HG03354 (cell line): ENCODE measurements around the gene DNAJC22.
"Not testable (repeated sequence)": the region's sequence is repeated elsewhere in the genome, so short reads cannot be mapped to it uniquely, and the experiment has no call there.

Experiments used
- ATAC-seq: cut with Tn5 transposase; IDR thresholded peaks from one replicate; pipeline ENCODE4 v1.9.1; 2021; ENCODE audit warnings: mild to moderate bottlenecking; ENCODE audit not compliant: unreplicated experiment, poor library complexity, severe bottlenecking

Gene DNAJC22

GRCh38 chr12:49346659-49347310 is at the start of gene DNAJC22:
TSS of gene DNAJC22 (plus strand) at chr12:49346888. CDS start at chr12:49348873, 1,985 bp downstream.
- no peak for ATAC-seq

GRCh38 chr12:49297695-49298060 is 49.0 kb upstream of the DNAJC22 start:
- ATAC-seq: no peak

- ATAC-seq: no peak
Measured at GRCh38 chr12:49298160-49298559, 48.5 kb upstream of the DNAJC22 start.

- ATAC-seq: no peak
Measured at GRCh38 chr12:49301760-49302159, 44.9 kb upstream of the DNAJC22 start.

- no peak for ATAC-seq
Measured at GRCh38 chr12:49304161-49304560, 42.5 kb upstream of the DNAJC22 start.

- no peak for ATAC-seq
Measured at GRCh38 chr12:49305762-49306510, 40.8 kb upstream of the DNAJC22 start.

- ATAC-seq: no peak
Measured at GRCh38 chr12:49309386-49309785, 37.3 kb upstream of the DNAJC22 start.

GRCh38 chr12:49310451-49311000 is 36.2 kb upstream of the DNAJC22 start:
- not testable (repeated sequence) for ATAC-seq

- ATAC-seq: no peak
Measured at GRCh38 chr12:49314811-49315210, 31.9 kb upstream of the DNAJC22 start.

- not testable (repeated sequence) for ATAC-seq
Measured at GRCh38 chr12:49317118-49317517, 29.6 kb upstream of the DNAJC22 start.

- not testable (repeated sequence) for ATAC-seq
Measured at GRCh38 chr12:49320411-49321103, 26.1 kb upstream of the DNAJC22 start.

GRCh38 chr12:49322367-49322707 is 24.4 kb upstream of the DNAJC22 start:
- no peak for ATAC-seq

- peak; percentile 99 for ATAC-seq
Measured at GRCh38 chr12:49322708-49323523, 23.8 kb upstream of the DNAJC22 start, which contains the start of gene TROAP. TSS of gene TROAP (plus strand) at chr12:49323255. CDS start at chr12:49323609, 354 bp downstream.

- ATAC-seq: no peak
Measured at GRCh38 chr12:49323524-49324097, 23.1 kb upstream of the DNAJC22 start.

GRCh38 chr12:49325606-49326005 is 21.1 kb upstream of the DNAJC22 start:
- no peak for ATAC-seq

GRCh38 chr12:49327368-49327767 is 19.3 kb upstream of the DNAJC22 start:
- ATAC-seq: no peak

- ATAC-seq: no peak
Measured at GRCh38 chr12:49327887-49328286, 18.8 kb upstream of the DNAJC22 start.

- no peak for ATAC-seq
Measured at GRCh38 chr12:49328816-49329215, 17.9 kb upstream of the DNAJC22 start.

GRCh38 chr12:49330032-49330619 is 16.6 kb upstream of the DNAJC22 start:
- no peak for ATAC-seq
